ENCODE data around the gene MTG2. TPM values are rescaled to one million over a fixed set of nuclear protein-coding genes. Genes with fewer than 3 reads are reported as not detected.
A peak's percentile ranks its signal among the peaks of the same experiment; 100 is the strongest.

MTG2 gene
- total and polyA plus RNA-seq, 10 of the 15 experiments (the other 5 are each of a cell fraction or from before 2014, with no cell fraction given) = 6.2 to 52.4 (median 34.3) TPM

- H2AFZ ChIP-seq (ENCODE audit: control insufficient read depth, low read depth, low read length) = no peak overlapping the region
- no peaks in the 10 kb centered on the region for H3K27me3 ChIP-seq (replicated peaks in 1 of 2; ENCODE audit: control insufficient read depth in 2 of 2, insufficient read depth in 2 of 2, low read length in 1 of 2)
- DNase-seq (ENCODE audit: low read depth, low spot score) (peak; percentile 50), ATAC-seq (peak; percentile 39), FAIRE-seq (peak; percentile 56)
- CTCF ChIA-PET = interaction anchor here (0.6 kb wide), 1 partner anchor 148 kb away, joined by 3 read pairs; no protein-coding TSS in a partner anchor
- no peak overlapping the region for H3K27ac ChIP-seq (ENCODE audit: control insufficient read depth, insufficient read depth)
- no TSS peak for BruUV-seq (replicated peaks)
- intact Hi-C loops (cut with micrococcal nuclease; ENCODE audit: unreplicated experiment) = no loop called here
- no peaks in the 10 kb centered on the region for H3K9me3 ChIP-seq (replicated peaks; ENCODE audit: control insufficient read depth, insufficient read depth, low read length)
- RAD21 ChIA-PET (ENCODE audit: unreplicated experiment) = no interaction called here
- H4K20me1 ChIP-seq (ENCODE audit: control insufficient read depth, insufficient read depth) = no peaks in the 10 kb centered on the region
- POLR2A ChIA-PET = no interaction called here
- H3K36me3 ChIP-seq (ENCODE audit: control insufficient read depth in 2 of 2, insufficient read depth in 2 of 2, low read length in 1 of 2) = peaks cover 12 to 34% of the 10 kb centered on the region in 2 experiments; a peak in 3 of 4 replicates
- SMC1A ChIA-PET (ENCODE audit: uncharacterized antibody, unreplicated experiment) = no interaction called here
- H3K4me1 ChIP-seq (ENCODE audit: control insufficient read depth, insufficient read depth, low read length) = peaks cover 9% of the 10 kb centered on the region
- peaks cover 3% of the 10 kb centered on the region; the same call in 1 of the 2 replicates for H3K79me2 ChIP-seq (ENCODE audit: control insufficient read depth, insufficient read depth, low read length)
- no peak overlapping the region for H3K4me3 ChIP-seq
- in situ Hi-C loops (cut with MboI) = no loop called here
- H3K4me2 ChIP-seq (ENCODE audit: control insufficient read depth, insufficient read depth) = no peak overlapping the region; the same call in 1 of the 2 replicates
- 25% methylated on average over 14 of the region's 14 CpGs for WGBS (ENCODE audit: insufficient coverage, insufficient replicate concordance, low lambda C conversion rate, missing lambda C conversion rate)
- no peak overlapping the region for H3K9ac ChIP-seq (ENCODE audit: control insufficient read depth, insufficient read depth, low read length)
- no peak for TF ChIP-seq NFYB (IDR thresholded peaks at IDR 0.05; ENCODE audit: insufficient read depth, low read depth, low read length)
- TF ChIP-seq JUNB (IDR thresholded peaks at IDR 0.05) = peak; percentile 48
- TF ChIP-seq EED (IDR thresholded peaks at IDR 0.05; ENCODE audit: low read depth) = peak; percentile 32; the same call in 1 of the 2 replicates
- TF ChIP-seq, protein P1, sequence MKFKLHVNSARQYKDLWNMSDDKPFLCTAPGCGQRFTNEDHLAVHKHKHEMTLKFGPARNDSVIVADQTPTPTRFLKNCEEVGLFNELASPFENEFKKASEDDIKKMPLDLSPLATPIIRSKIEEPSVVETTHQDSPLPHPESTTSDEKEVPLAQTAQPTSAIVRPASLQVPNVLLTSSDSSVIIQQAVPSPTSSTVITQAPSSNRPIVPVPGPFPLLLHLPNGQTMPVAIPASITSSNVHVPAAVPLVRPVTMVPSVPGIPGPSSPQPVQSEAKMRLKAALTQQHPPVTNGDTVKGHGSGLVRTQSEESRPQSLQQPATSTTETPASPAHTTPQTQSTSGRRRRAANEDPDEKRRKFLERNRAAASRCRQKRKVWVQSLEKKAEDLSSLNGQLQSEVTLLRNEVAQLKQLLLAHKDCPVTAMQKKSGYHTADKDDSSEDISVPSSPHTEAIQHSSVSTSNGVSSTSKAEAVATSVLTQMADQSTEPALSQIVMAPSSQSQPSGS (IDR thresholded peaks at IDR 0.05; ENCODE audit: low read length) = peak; percentile 52; the same call in 1 of the 2 replicates
- no peak for TF ChIP-seq TCF12 (IDR thresholded peaks at IDR 0.05; ENCODE audit: low read depth, low read length)
- TF ChIP-seq NFIC (IDR thresholded peaks at IDR 0.05; ENCODE audit: low read depth, low read length) = peak; percentile 60; the same call in 1 of the 2 replicates
- TF ChIP-seq EGR1 (IDR thresholded peaks at IDR 0.05; ENCODE audit: borderline replicate concordance in 1 of 2, low read depth in 2 of 2, low read length in 2 of 2) = peak in 1 of 2 experiments; percentile 33; a peak in 1 of 3 replicates
- TF ChIP-seq, protein P2, sequence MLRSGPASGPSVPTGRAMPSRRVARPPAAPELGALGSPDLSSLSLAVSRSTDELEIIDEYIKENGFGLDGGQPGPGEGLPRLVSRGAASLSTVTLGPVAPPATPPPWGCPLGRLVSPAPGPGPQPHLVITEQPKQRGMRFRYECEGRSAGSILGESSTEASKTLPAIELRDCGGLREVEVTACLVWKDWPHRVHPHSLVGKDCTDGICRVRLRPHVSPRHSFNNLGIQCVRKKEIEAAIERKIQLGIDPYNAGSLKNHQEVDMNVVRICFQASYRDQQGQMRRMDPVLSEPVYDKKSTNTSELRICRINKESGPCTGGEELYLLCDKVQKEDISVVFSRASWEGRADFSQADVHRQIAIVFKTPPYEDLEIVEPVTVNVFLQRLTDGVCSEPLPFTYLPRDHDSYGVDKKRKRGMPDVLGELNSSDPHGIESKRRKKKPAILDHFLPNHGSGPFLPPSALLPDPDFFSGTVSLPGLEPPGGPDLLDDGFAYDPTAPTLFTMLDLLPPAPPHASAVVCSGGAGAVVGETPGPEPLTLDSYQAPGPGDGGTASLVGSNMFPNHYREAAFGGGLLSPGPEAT (IDR thresholded peaks at IDR 0.05; ENCODE audit: low read depth) = no peak
- peak; percentile 66; the same call in 1 of the 2 replicates for TF ChIP-seq MEF2A (IDR thresholded peaks at IDR 0.05; ENCODE audit: insufficient read depth, low read depth, low read length)
- TF ChIP-seq IRF4 (IDR thresholded peaks at IDR 0.05; ENCODE audit: low read depth, low read length) = 0 out of 2 replicates have a peak, but pooled peaks have one; percentile 46
- peak; percentile 66 for TF ChIP-seq CREM (IDR thresholded peaks at IDR 0.05; ENCODE audit: low read depth)
- TF ChIP-seq IKZF2 (IDR thresholded peaks at IDR 0.05) = 0 out of 4 replicates have a peak, but pooled peaks have one; percentile 12 to 14
- TF ChIP-seq BCL11A (IDR thresholded peaks at IDR 0.05; ENCODE audit: low read depth, low read length) = peak; percentile 50; the same call in 1 of the 2 replicates
- no peak for TF ChIP-seq PML (IDR thresholded peaks at IDR 0.05; ENCODE audit: low read length)
- no peak for TF ChIP-seq SMC3 (IDR thresholded peaks at IDR 0.05; ENCODE audit: borderline replicate concordance, low read length)
- TF ChIP-seq KAT2A (conservative IDR thresholded peaks at IDR 0.05; ENCODE audit: control insufficient read depth, low read depth, low read length) = no peak
- TF ChIP-seq POLR2AphosphoS5 (IDR thresholded peaks at IDR 0.05; ENCODE audit: low read length) = no peak
- TF ChIP-seq WRNIP1 (IDR thresholded peaks at IDR 0.05; ENCODE audit: borderline replicate concordance, low read depth, low read length) = no peak
- peak; percentile 45; the same call in 1 of the 2 replicates for TF ChIP-seq NR2F1 (conservative IDR thresholded peaks at IDR 0.05)
- TF ChIP-seq ZBTB33 (IDR thresholded peaks at IDR 0.05) = no peak
- TF ChIP-seq, protein P3, sequence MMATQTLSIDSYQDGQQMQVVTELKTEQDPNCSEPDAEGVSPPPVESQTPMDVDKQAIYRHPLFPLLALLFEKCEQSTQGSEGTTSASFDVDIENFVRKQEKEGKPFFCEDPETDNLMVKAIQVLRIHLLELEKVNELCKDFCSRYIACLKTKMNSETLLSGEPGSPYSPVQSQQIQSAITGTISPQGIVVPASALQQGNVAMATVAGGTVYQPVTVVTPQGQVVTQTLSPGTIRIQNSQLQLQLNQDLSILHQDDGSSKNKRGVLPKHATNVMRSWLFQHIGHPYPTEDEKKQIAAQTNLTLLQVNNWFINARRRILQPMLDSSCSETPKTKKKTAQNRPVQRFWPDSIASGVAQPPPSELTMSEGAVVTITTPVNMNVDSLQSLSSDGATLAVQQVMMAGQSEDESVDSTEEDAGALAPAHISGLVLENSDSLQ (IDR thresholded peaks at IDR 0.05) = peak; percentile 11; the same call in 1 of the 2 replicates
Observed at GRCh38 chr20:62159839-62160238, 23.0 kb upstream of the MTG2 start.

Data from GM12878 (cell line).